T-helper 2 cell treated with Interferon-gamma antibody and Interleukin-4, amounts not matched to agents 5 μg/mL and 100 μg/mL, for 36 hours (primary cell): Measurements from ENCODE around the gene RHBDD2.
A peak's percentile ranks its signal among the peaks of the same experiment; 100 is the strongest.
"Not testable (repeated sequence)": the region's sequence is repeated elsewhere in the genome, so short reads cannot be mapped to it uniquely, and the experiment has no call there.

Source experiments
- DNase-seq: peaks from one replicate; pipeline ENCODE4 v3.0.0; 2021; ENCODE audit warnings: low spot score
- H3K27ac Mint-ChIP-seq: one replicate; pipeline ENCODE4 v1.8.0; 2021; ENCODE audit warnings: mild to moderate bottlenecking, mixed read lengths
- H3K27me3 Mint-ChIP-seq: one replicate; pipeline ENCODE4 v1.8.0; 2021; ENCODE audit warnings: low read depth, mixed read lengths
- H3K36me3 Mint-ChIP-seq: one replicate; pipeline ENCODE4 v1.8.0; 2021; ENCODE audit warnings: low read depth, mixed read lengths
- H3K4me1 Mint-ChIP-seq: one replicate; pipeline ENCODE4 v1.8.0; 2021; ENCODE audit warnings: low read depth, mixed read lengths
- H3K4me3 Mint-ChIP-seq: one replicate; pipeline ENCODE4 v1.8.0; 2022; ENCODE audit warnings: mild to moderate bottlenecking, moderate library complexity, mixed read lengths
- H3K9me3 Mint-ChIP-seq: one replicate; pipeline ENCODE4 v1.8.0; 2021; ENCODE audit warnings: mixed read lengths

The RHBDD2 gene

GRCh38 chr7:75878769-75879611 lies at the start of gene RHBDD2:
Gene RHBDD2, plus strand, starts transcription at chr7:75879034. Its CDS starts 49 bp downstream, at chr7:75879083.
- Mint-ChIP-seq H3K4me1 (peaks cover 33% of the 10 kb centered on the region), H3K27me3 (no peaks in the 10 kb centered on the region), H3K27ac (peak within 1 kb of the TSS; percentile 97), H3K4me3 (peak within 1 kb of the TSS; percentile 99), H3K9me3 (no peaks in the 10 kb centered on the region), H3K36me3 (peaks cover 35% of the 10 kb centered on the region)
- DNase-seq, result peak; percentile 91

GRCh38 chr7:75829656-75830055 lies 49.2 kb upstream of the RHBDD2 start:
- H3K9me3 Mint-ChIP-seq, H3K27ac Mint-ChIP-seq, H3K36me3 Mint-ChIP-seq, H3K4me3 Mint-ChIP-seq, DNase-seq, H3K4me1 Mint-ChIP-seq, H3K27me3 Mint-ChIP-seq: not testable (repeated sequence)

- no peak for DNase-seq
- Mint-ChIP-seq H3K27me3 (no peaks in the 10 kb centered on the region), H3K4me3 (no peak overlapping the region), H3K36me3 (no peaks in the 10 kb centered on the region), H3K27ac (no peak overlapping the region), H3K4me1 (no peaks in the 10 kb centered on the region), H3K9me3 (no peaks in the 10 kb centered on the region)
These were observed 47.9 kb upstream of the RHBDD2 start for GRCh38 chr7:75830978-75831377.

- H3K4me3 Mint-ChIP-seq, H3K27ac Mint-ChIP-seq, H3K4me1 Mint-ChIP-seq, H3K36me3 Mint-ChIP-seq, DNase-seq, H3K9me3 Mint-ChIP-seq, H3K27me3 Mint-ChIP-seq: not testable (repeated sequence)
These were observed 45.2 kb upstream of the RHBDD2 start for GRCh38 chr7:75833662-75834061.

- H3K27ac Mint-ChIP-seq, result no peak overlapping the region
- H3K9me3 Mint-ChIP-seq, result no peaks in the 10 kb centered on the region
- no peaks in the 10 kb centered on the region for H3K36me3 Mint-ChIP-seq
- H3K27me3 Mint-ChIP-seq, result no peaks in the 10 kb centered on the region
- DNase-seq, result no peak
- no peaks in the 10 kb centered on the region for H3K4me1 Mint-ChIP-seq
- no peak overlapping the region for H3K4me3 Mint-ChIP-seq
These were observed 43.0 kb upstream of the RHBDD2 start for GRCh38 chr7:75835688-75836285.

GRCh38 chr7:75836798-75837197 lies 42.0 kb upstream of the RHBDD2 start:
- Mint-ChIP-seq H3K4me3 (no peak overlapping the region), H3K4me1 (no peaks in the 10 kb centered on the region), H3K9me3 (no peaks in the 10 kb centered on the region), H3K27me3 (no peaks in the 10 kb centered on the region), H3K36me3 (no peaks in the 10 kb centered on the region), H3K27ac (no peak overlapping the region)
- DNase-seq, result no peak

GRCh38 chr7:75838281-75838930 lies 40.4 kb upstream of the RHBDD2 start:
- not testable (repeated sequence) for H3K27me3 Mint-ChIP-seq, H3K36me3 Mint-ChIP-seq, H3K27ac Mint-ChIP-seq, H3K9me3 Mint-ChIP-seq, H3K4me3 Mint-ChIP-seq, H3K4me1 Mint-ChIP-seq, DNase-seq

- DNase-seq, result no peak
- Mint-ChIP-seq H3K27ac (no peak overlapping the region), H3K9me3 (no peaks in the 10 kb centered on the region), H3K4me1 (peaks cover 11% of the 10 kb centered on the region), H3K36me3 (no peaks in the 10 kb centered on the region), H3K4me3 (no peak overlapping the region), H3K27me3 (no peaks in the 10 kb centered on the region)
These were observed 38.8 kb upstream of the RHBDD2 start for GRCh38 chr7:75840029-75840428.

- Mint-ChIP-seq H3K9me3 (no peaks in the 10 kb centered on the region), H3K4me1 (peaks cover 11% of the 10 kb centered on the region), H3K4me3 (peak overlapping the region; percentile 27), H3K27me3 (peaks cover 2% of the 10 kb centered on the region), H3K27ac (peak overlapping the region; percentile 56), H3K36me3 (no peaks in the 10 kb centered on the region)
- peak; percentile 77 for DNase-seq
These were observed 35.9 kb upstream of the RHBDD2 start for GRCh38 chr7:75842836-75843446.

- Mint-ChIP-seq H3K27me3 (peaks cover 2% of the 10 kb centered on the region), H3K4me1 (peaks cover 11% of the 10 kb centered on the region), H3K27ac (no peak overlapping the region), H3K36me3 (no peaks in the 10 kb centered on the region), H3K4me3 (no peak overlapping the region), H3K9me3 (no peaks in the 10 kb centered on the region)
- no peak for DNase-seq
These were observed 35.2 kb upstream of the RHBDD2 start for GRCh38 chr7:75843613-75844116.

- H3K9me3 Mint-ChIP-seq, result no peaks in the 10 kb centered on the region
- no peaks in the 10 kb centered on the region for H3K36me3 Mint-ChIP-seq
- no peak overlapping the region for H3K27ac Mint-ChIP-seq
- peaks cover 2% of the 10 kb centered on the region for H3K27me3 Mint-ChIP-seq
- DNase-seq, result no peak
- H3K4me3 Mint-ChIP-seq, result no peak overlapping the region
- H3K4me1 Mint-ChIP-seq, result peaks cover 11% of the 10 kb centered on the region
These were observed 34.7 kb upstream of the RHBDD2 start for GRCh38 chr7:75844158-75844557.

GRCh38 chr7:75845132-75845531 lies 33.7 kb upstream of the RHBDD2 start:
- H3K4me3 Mint-ChIP-seq, H3K36me3 Mint-ChIP-seq, DNase-seq, H3K9me3 Mint-ChIP-seq, H3K27ac Mint-ChIP-seq, H3K27me3 Mint-ChIP-seq: not testable (repeated sequence)
- H3K4me1 Mint-ChIP-seq, result peaks cover 11% of the 10 kb centered on the region

GRCh38 chr7:75847707-75848106 lies 31.1 kb upstream of the RHBDD2 start:
- Mint-ChIP-seq H3K27ac (no peak overlapping the region), H3K9me3 (no peaks in the 10 kb centered on the region), H3K36me3 (no peaks in the 10 kb centered on the region), H3K4me1 (peaks cover 7% of the 10 kb centered on the region), H3K27me3 (peaks cover 2% of the 10 kb centered on the region), H3K4me3 (no peak overlapping the region)
- no peak for DNase-seq

- no peak overlapping the region for H3K27ac Mint-ChIP-seq
- H3K4me1 Mint-ChIP-seq, result no peaks in the 10 kb centered on the region
- no peak for DNase-seq
- H3K9me3 Mint-ChIP-seq, result no peaks in the 10 kb centered on the region
- no peak overlapping the region for H3K4me3 Mint-ChIP-seq
- peaks cover 2% of the 10 kb centered on the region for H3K27me3 Mint-ChIP-seq
- H3K36me3 Mint-ChIP-seq, result no peaks in the 10 kb centered on the region
These were observed 29.3 kb upstream of the RHBDD2 start for GRCh38 chr7:75849573-75849972.
